Mucosa of descending colon (tissue), 3 donors: ENCODE measurements around the gene LAMB4. TPM values are rescaled to one million over a fixed set of nuclear protein-coding genes. Genes with fewer than 3 reads are reported as not detected.

Experiments used
- ATAC-seq: fragments of 200-7000 bp; cut with Tn5 transposase; one replicate; pipeline ENCODE4 v1.9.1; 2020; ENCODE audit warnings: mild to moderate bottlenecking, moderate library complexity
- DNase-seq, 3 donors: peaks; one replicate each; pipeline ENCODE4 v3.0.0-alpha.2; 2020
- H3K36me3 ChIP-seq: fragments of 200-600 bp; one replicate; pipeline ENCODE4 v1.8.0; 2021; ENCODE audit warnings: low read depth, mild to moderate bottlenecking
- H3K4me1 ChIP-seq: fragments of 200-600 bp; one replicate; pipeline ENCODE4 v1.8.0; 2021; ENCODE audit warnings: low read depth, mild to moderate bottlenecking
- H3K4me3 ChIP-seq: fragments of 200-600 bp; one replicate; pipeline ENCODE4 v1.8.0; 2021; ENCODE audit warnings: mild to moderate bottlenecking
- H3K9me3 ChIP-seq: fragments of 200-600 bp; one replicate; pipeline ENCODE4 v1.8.0; 2021; ENCODE audit warnings: mild to moderate bottlenecking
- intact Hi-C, 2 donors: fragments of 100-400 bp; cut with DNase I in 1 of 2; cut with micrococcal nuclease in 1 of 2; formaldehyde crosslinking; loops; one replicate each; pipeline versions ENCODE4 v1.11.0 to v1.11.1; 2022; cut with DNase I, micrococcal nuclease
- total RNA-seq, 3 donors: library from RNA; stranded (reverse); fragmentation: NEBNext Ultra II Directional in 2 of 3; extraction: Animal tissue kit (Norgen Biotek cat#: 25700) in 2 of 3; gene quantifications; one replicate each; pipeline versions ENCODE4 v1.2.1 to v1.2.4, GENCODE V29; 2021 to 2023
- TF ChIP-seq, protein P1 (sequence below): fragments of 200-600 bp; IDR thresholded peaks from one replicate; pipeline ENCODE4 v1.8.0; 2022; ENCODE audit warnings: antibody characterized with exemption, mild to moderate bottlenecking
- donor health status: DM: no; HTN: no; CAD: no; lungs with moderate emphysema.
- donor health status: DM: no; HTN: no; CAD: no.
- donor health status: DM: no; HTN: yes; CAD: no.

LAMB4 gene
- total RNA-seq, 3 donors from 2014 or later: 0.22 TPM; not detected in 2

DNA sequence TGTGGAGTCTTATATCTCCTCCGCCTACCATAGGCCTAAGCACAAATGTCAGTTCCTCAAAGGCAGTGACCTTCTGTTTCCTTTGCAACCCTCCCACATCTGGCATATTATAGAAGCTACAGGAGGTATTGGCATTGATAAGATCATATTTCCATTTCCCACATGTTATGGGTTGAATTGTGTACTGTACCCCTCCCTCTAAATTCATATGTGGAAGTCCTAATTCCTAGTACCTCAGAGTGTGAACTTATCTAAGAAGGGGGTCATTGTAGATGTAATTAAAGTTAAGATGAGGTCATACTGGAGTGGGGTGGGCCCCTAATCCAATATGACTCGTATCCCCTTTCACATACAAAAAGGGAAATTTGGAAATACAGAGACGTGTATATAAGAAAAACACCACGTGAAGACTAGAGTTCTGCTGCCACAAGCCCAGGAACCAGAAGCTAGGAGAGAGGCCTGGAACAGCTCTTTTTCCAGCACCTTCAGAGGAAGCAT, 6.1 kb upstream of the LAMB4 start:
- intact Hi-C loops: no loop called here
- DNase-seq (no peak), ATAC-seq (no peak)
- TF ChIP-seq, protein P1, sequence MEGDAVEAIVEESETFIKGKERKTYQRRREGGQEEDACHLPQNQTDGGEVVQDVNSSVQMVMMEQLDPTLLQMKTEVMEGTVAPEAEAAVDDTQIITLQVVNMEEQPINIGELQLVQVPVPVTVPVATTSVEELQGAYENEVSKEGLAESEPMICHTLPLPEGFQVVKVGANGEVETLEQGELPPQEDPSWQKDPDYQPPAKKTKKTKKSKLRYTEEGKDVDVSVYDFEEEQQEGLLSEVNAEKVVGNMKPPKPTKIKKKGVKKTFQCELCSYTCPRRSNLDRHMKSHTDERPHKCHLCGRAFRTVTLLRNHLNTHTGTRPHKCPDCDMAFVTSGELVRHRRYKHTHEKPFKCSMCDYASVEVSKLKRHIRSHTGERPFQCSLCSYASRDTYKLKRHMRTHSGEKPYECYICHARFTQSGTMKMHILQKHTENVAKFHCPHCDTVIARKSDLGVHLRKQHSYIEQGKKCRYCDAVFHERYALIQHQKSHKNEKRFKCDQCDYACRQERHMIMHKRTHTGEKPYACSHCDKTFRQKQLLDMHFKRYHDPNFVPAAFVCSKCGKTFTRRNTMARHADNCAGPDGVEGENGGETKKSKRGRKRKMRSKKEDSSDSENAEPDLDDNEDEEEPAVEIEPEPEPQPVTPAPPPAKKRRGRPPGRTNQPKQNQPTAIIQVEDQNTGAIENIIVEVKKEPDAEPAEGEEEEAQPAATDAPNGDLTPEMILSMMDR: no peak
- no peaks in the 10 kb centered on the region for H3K36me3 ChIP-seq
- H3K4me1 ChIP-seq: no peaks in the 10 kb centered on the region
- no peak overlapping the region for H3K4me3 ChIP-seq
- H3K9me3 ChIP-seq: no peaks in the 10 kb centered on the region

DNA sequence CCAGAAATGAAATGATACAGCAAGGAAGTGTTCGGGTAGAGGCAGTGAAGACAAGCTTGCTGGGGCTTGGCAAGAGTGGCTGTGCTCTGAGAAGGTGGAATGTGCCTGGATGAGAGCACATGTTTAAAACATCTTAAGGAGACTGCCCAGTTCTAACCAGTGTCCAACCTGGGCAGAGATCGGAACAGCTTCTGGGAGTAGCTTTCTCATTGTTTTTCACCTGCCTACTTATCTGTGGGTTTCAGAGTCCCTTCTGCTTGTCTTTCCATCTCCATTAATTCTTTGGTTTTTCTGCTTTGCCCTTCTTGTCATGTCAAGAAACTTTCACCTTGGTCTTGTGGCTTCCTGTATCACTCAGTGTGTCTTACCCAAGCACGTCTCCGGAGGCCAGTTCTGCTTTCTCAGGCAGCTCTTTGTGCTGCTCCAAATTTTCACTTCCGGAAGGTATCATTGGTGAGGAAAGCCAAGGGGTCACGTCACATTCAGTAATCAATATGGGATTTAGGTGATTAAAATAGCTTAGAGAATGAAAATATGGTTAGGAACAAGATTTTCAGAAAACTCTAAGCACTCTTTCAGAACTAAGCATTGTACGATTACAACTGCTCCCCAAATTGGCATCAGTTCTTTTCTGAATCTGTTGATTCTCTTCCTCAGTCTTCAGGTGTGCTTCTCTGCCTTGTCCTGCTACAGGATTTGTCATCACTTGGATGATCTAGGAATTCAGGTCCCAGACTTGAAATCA, 5.5 kb upstream of the LAMB4 start:
- intact Hi-C loops: no loop called here
- peak; percentile 59 for ATAC-seq

DNA sequence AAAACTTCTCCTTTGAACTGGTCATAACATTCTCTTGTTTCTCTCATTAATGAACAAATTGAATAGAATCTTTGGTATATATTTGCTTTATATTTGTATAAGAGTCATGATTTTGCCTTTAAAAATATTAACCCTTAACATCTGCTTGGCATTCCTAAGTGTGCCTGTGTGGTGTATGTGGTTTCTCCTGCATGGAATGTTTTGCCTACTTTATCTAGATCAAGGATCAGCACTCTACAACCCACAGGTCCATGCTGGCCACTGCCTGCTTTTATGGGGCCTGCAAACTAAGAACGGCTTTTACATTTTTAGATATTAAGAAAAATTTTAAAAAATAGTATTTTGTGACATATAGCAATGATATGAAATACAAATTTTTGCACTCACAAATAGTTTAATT, 4.3 kb upstream of the LAMB4 start:
- intact Hi-C loops: no loop called here
- ATAC-seq: no peak
- H3K4me1 ChIP-seq: no peaks in the 10 kb centered on the region
- no peaks in the 10 kb centered on the region for H3K36me3 ChIP-seq
- no peak overlapping the region for H3K4me3 ChIP-seq
- TF ChIP-seq, protein P1: no peak
- H3K9me3 ChIP-seq: no peaks in the 10 kb centered on the region
- DNase-seq: no peak

More for the DNA sequence above, 5.5 kb upstream of the LAMB4 start:
- no peaks in the 10 kb centered on the region for H3K9me3 ChIP-seq
- peak in 1 of 3 donors; percentile 6 for DNase-seq
- TF ChIP-seq, protein P1: no peak
- no peaks in the 10 kb centered on the region for H3K36me3 ChIP-seq
- no peaks in the 10 kb centered on the region for H3K4me1 ChIP-seq
- no peak overlapping the region for H3K4me3 ChIP-seq

DNA sequence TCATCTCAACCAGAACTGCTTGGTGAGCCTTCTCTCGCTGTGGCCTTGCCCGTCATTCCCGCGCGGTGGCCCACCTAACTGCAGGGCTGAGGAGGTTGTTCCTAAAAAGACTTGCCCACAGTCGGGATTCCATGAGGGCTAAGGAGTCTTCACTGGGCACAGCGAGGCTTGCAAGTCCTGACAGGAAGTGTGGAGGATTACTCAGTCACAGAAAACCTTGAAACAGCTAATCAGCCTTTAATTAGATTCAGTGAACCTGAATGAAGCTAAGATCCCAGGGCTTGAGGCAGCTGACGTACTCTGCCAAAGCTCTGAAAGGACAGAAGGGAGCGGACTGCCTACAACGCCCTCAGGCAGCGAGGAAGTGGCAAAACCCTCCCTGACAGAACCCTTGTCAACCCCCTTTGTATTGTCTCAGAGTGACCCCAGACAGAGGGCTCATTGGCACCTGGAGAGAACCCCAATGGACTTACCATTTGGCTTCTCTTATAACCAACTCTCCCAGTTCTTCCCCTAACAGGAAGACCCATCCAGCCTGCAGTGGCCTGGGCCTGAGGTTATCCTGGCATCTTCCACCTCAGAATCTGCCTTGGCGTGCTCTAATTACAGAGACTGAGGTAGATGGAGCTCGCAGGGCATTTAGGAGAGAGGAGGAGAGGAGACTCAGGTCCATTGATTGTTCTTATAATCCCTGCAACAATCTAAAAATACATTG, 2.5 kb upstream of the LAMB4 start:
- DNase-seq (no peak), ATAC-seq (no peak)
- Histone ChIP-seq H3K4me1 (no peaks in the 10 kb centered on the region), H3K4me3 (no peak overlapping the region), H3K9me3 (no peaks in the 10 kb centered on the region), H3K36me3 (no peaks in the 10 kb centered on the region)
- intact Hi-C loops: no loop called here
- TF ChIP-seq, protein P1: no peak

- Histone ChIP-seq H3K4me3 (no peak overlapping the region), H3K9me3 (no peaks in the 10 kb centered on the region), H3K4me1 (no peaks in the 10 kb centered on the region), H3K36me3 (no peaks in the 10 kb centered on the region)
- ATAC-seq (no peak), DNase-seq (no peak)
- TF ChIP-seq, protein P1: no peak
- intact Hi-C loops: no loop called here
Measured at GRCh38 chr7:108129018-108129965, 869 bp downstream of the LAMB4 start.
